Stimulated activated CD8-positive, alpha-beta memory T cell treated with anti-CD3 and anti-CD28 coated beads, Interleukin-12 subunit alpha, Interleukin-12 subunit beta, amount 100 ng/mL, for 1 hour (primary cell): ENCODE data around the gene NUP93.
"Not testable (repeated sequence)": the region's sequence is repeated elsewhere in the genome, so short reads cannot be mapped to it uniquely, and the experiment has no call there.

ENCODE experiments used
- DNase-seq: peaks from one replicate; pipeline ENCODE4 v3.0.0-alpha.2; 2020; ENCODE audit warnings: low read depth

NUP93 gene

GRCh38 chr16:56870276-56870888 is 140.5 kb downstream of the NUP93 start:
- DNase-seq, result no peak

- no peak for DNase-seq
Observed at GRCh38 chr16:56871172-56871593, 141.3 kb downstream of the NUP93 start.

- no peak for DNase-seq
Observed at GRCh38 chr16:56872863-56873391, 143.0 kb downstream of the NUP93 start.

- DNase-seq, result no peak
Observed at GRCh38 chr16:56874800-56875199, 144.9 kb downstream of the NUP93 start.

GRCh38 chr16:56876048-56876447 is 146.1 kb downstream of the NUP93 start:
- DNase-seq, result no peak

- DNase-seq, result no peak
Observed at GRCh38 chr16:56877486-56878182, 147.7 kb downstream of the NUP93 start.

GRCh38 chr16:56878282-56878854 is 148.4 kb downstream of the NUP93 start:
- DNase-seq, result no peak

GRCh38 chr16:56879276-56879675 is 149.3 kb downstream of the NUP93 start:
- no peak for DNase-seq

GRCh38 chr16:56880176-56880575 is 150.2 kb downstream of the NUP93 start:
- no peak for DNase-seq

- no peak for DNase-seq
Observed at GRCh38 chr16:56880685-56881084, 150.8 kb downstream of the NUP93 start.

- DNase-seq, result no peak
Observed at GRCh38 chr16:56882077-56882800, 152.3 kb downstream of the NUP93 start.

- no peak for DNase-seq
Observed at GRCh38 chr16:56883586-56883985, 153.7 kb downstream of the NUP93 start.

- DNase-seq, result no peak
Observed at GRCh38 chr16:56884026-56884582, 154.2 kb downstream of the NUP93 start.

- DNase-seq, result not testable (repeated sequence)
Observed at GRCh38 chr16:56884929-56885328, 155.0 kb downstream of the NUP93 start.

- no peak for DNase-seq
Observed at GRCh38 chr16:56885446-56886162, 155.7 kb downstream of the NUP93 start.

GRCh38 chr16:56886296-56886695 is 156.4 kb downstream of the NUP93 start:
- no peak for DNase-seq

- DNase-seq, result no peak
Observed at GRCh38 chr16:56886826-56887225, 156.9 kb downstream of the NUP93 start.

- no peak for DNase-seq
Observed at GRCh38 chr16:56888806-56889205, 158.9 kb downstream of the NUP93 start.

- DNase-seq, result no peak
Observed at GRCh38 chr16:56889206-56889605, 159.3 kb downstream of the NUP93 start.

- DNase-seq, result no peak
Observed at GRCh38 chr16:56891685-56892084, 161.8 kb downstream of the NUP93 start.

GRCh38 chr16:56892705-56893104 is 162.8 kb downstream of the NUP93 start:
- DNase-seq, result no peak
